ENCODE results near the gene PKP4. TPM values are rescaled to one million over a fixed set of nuclear protein-coding genes. Genes with fewer than 3 reads are reported as not detected.
A peak's percentile ranks its signal among the peaks of the same experiment; 100 is the strongest.

Gene PKP4
- total RNA-seq, 3 donors from 2014 or later = 62.1 to 138 (median 121) TPM

- Histone ChIP-seq H3K36me3 (no peaks in the 10 kb centered on the region), H3K4me1 (no peaks in the 10 kb centered on the region), H3K27ac (peak overlapping the region in 1 of 2 donors; percentile 22), H3K27me3 (no peaks in the 10 kb centered on the region), H3K9me3 (no peaks in the 10 kb centered on the region), H3K4me3 (no peak overlapping the region)
- no peak for DNase-seq (ENCODE audit: low spot score in 2 of 2)
- intact Hi-C loops (cut with DNase I; ENCODE audit: low total_unique reads) = no loop called here
- TF ChIP-seq POLR2AphosphoS5 (IDR thresholded peaks at IDR 0.05) (no peak), POLR2A (IDR thresholded peaks at IDR 0.05) (no peak)
- TF ChIP-seq, protein P1, sequence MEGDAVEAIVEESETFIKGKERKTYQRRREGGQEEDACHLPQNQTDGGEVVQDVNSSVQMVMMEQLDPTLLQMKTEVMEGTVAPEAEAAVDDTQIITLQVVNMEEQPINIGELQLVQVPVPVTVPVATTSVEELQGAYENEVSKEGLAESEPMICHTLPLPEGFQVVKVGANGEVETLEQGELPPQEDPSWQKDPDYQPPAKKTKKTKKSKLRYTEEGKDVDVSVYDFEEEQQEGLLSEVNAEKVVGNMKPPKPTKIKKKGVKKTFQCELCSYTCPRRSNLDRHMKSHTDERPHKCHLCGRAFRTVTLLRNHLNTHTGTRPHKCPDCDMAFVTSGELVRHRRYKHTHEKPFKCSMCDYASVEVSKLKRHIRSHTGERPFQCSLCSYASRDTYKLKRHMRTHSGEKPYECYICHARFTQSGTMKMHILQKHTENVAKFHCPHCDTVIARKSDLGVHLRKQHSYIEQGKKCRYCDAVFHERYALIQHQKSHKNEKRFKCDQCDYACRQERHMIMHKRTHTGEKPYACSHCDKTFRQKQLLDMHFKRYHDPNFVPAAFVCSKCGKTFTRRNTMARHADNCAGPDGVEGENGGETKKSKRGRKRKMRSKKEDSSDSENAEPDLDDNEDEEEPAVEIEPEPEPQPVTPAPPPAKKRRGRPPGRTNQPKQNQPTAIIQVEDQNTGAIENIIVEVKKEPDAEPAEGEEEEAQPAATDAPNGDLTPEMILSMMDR (IDR thresholded peaks at IDR 0.05) = no peak
Observed at GRCh38 chr2:158598862-158599517, 142.2 kb downstream of the PKP4 start.

- no peaks in the 10 kb centered on the region for H3K9me3 ChIP-seq
- DNase-seq (ENCODE audit: low spot score in 2 of 2) = no peak
- intact Hi-C loops (cut with DNase I; ENCODE audit: low total_unique reads) = no loop called here
- H3K4me1 ChIP-seq = no peaks in the 10 kb centered on the region
- no peak overlapping the region for H3K27ac ChIP-seq
- no peaks in the 10 kb centered on the region for H3K36me3 ChIP-seq
- H3K4me3 ChIP-seq = no peak overlapping the region
- no peaks in the 10 kb centered on the region for H3K27me3 ChIP-seq
- TF ChIP-seq, protein P1 (IDR thresholded peaks at IDR 0.05) = no peak
- TF ChIP-seq POLR2AphosphoS5 (IDR thresholded peaks at IDR 0.05) (no peak), POLR2A (IDR thresholded peaks at IDR 0.05) (no peak)
Observed at GRCh38 chr2:158599609-158600008, 142.9 kb downstream of the PKP4 start.

GRCh38 chr2:158600155-158600802 is 143.5 kb downstream of the PKP4 start:
- no peak overlapping the region for H3K27ac ChIP-seq
- H3K9me3 ChIP-seq = no peaks in the 10 kb centered on the region
- H3K4me1 ChIP-seq = no peaks in the 10 kb centered on the region
- H3K36me3 ChIP-seq = no peaks in the 10 kb centered on the region
- no peaks in the 10 kb centered on the region for H3K27me3 ChIP-seq
- TF ChIP-seq POLR2A (IDR thresholded peaks at IDR 0.05) (no peak), POLR2AphosphoS5 (IDR thresholded peaks at IDR 0.05) (no peak)
- TF ChIP-seq, protein P1 (IDR thresholded peaks at IDR 0.05) = no peak
- peak in 1 of 2 donors; percentile 59 for DNase-seq (ENCODE audit: low spot score in 2 of 2)
- H3K4me3 ChIP-seq = no peak overlapping the region
- intact Hi-C loops (cut with DNase I; ENCODE audit: low total_unique reads) = no loop called here

DNA sequence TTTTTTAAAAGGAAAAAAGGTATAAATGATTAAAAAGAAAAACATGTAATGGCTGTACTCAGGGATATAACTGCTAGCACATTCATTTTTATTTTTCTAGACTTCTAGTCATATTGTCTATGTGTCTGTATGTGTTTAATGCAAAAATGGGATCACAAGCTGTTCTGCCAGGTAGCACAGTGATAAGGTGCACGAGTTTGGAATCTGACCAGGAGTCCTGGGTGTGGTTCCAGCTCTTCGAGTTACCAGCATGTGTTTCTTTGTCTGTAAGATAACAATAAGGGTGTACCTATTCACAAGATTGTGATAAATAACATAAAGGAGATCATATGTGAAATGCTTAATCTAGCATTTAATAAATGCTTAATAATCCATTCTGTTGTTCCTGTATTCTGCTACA is 145.3 kb downstream of the PKP4 start:
- H3K4me1 ChIP-seq = no peaks in the 10 kb centered on the region
- no peak overlapping the region for H3K27ac ChIP-seq
- H3K4me3 ChIP-seq = no peak overlapping the region
- intact Hi-C loops (cut with DNase I; ENCODE audit: low total_unique reads) = no loop called here
- TF ChIP-seq POLR2AphosphoS5 (IDR thresholded peaks at IDR 0.05) = no peak
- no peak for TF ChIP-seq POLR2A (IDR thresholded peaks at IDR 0.05)
- TF ChIP-seq, protein P1 (IDR thresholded peaks at IDR 0.05) = no peak
- H3K27me3 ChIP-seq = no peaks in the 10 kb centered on the region
- H3K36me3 ChIP-seq = no peaks in the 10 kb centered on the region
- H3K9me3 ChIP-seq = no peaks in the 10 kb centered on the region
- DNase-seq (ENCODE audit: low spot score in 2 of 2) = no peak

GRCh38 chr2:158603205-158603604 is 146.5 kb downstream of the PKP4 start:
- Histone ChIP-seq H3K4me3 (no peak overlapping the region), H3K4me1 (no peaks in the 10 kb centered on the region), H3K9me3 (no peaks in the 10 kb centered on the region), H3K27me3 (no peaks in the 10 kb centered on the region), H3K36me3 (no peaks in the 10 kb centered on the region), H3K27ac (no peak overlapping the region)
- intact Hi-C loops (cut with DNase I; ENCODE audit: low total_unique reads) = no loop called here
- no peak for DNase-seq (ENCODE audit: low spot score in 2 of 2)
- TF ChIP-seq POLR2AphosphoS5 (IDR thresholded peaks at IDR 0.05) (no peak), POLR2A (IDR thresholded peaks at IDR 0.05) (no peak)
- TF ChIP-seq, protein P1 (IDR thresholded peaks at IDR 0.05) = no peak
